IgD-negative memory B cell (primary cell): ENCODE measurements around the gene ZNF133. TPM values are rescaled to one million over a fixed set of nuclear protein-coding genes. Genes with fewer than 3 reads are reported as not detected.
"Not testable (repeated sequence)": the region's sequence is repeated elsewhere in the genome, so short reads cannot be mapped to it uniquely, and the experiment has no call there.

Experiments
- H3K27ac Mint-ChIP-seq, 3 donors: one replicate each; pipeline ENCODE4 v1.8.0; 2020 to 2022; ENCODE audit warnings: mild to moderate bottlenecking in 3 of 3, mixed read lengths in 3 of 3, moderate library complexity in 1 of 3
- H3K27me3 Mint-ChIP-seq: one replicate; pipeline ENCODE4 v1.8.0; 2021; ENCODE audit warnings: mixed read lengths
- H3K36me3 Mint-ChIP-seq: one replicate; pipeline ENCODE4 v1.8.0; 2020; ENCODE audit warnings: mild to moderate bottlenecking, mixed read lengths
- H3K4me1 Mint-ChIP-seq, 3 donors: one replicate each; pipeline ENCODE4 v1.8.0; 2020 to 2022; ENCODE audit warnings: mixed read lengths in 3 of 3, mild to moderate bottlenecking in 1 of 3
- H3K4me3 Mint-ChIP-seq, 4 donors: one replicate each; pipeline ENCODE4 v1.8.0; 2020 to 2022; ENCODE audit warnings: mild to moderate bottlenecking in 4 of 4, mixed read lengths in 4 of 4, moderate library complexity in 3 of 4
- H3K9me3 Mint-ChIP-seq, 3 donors: one replicate each; pipeline ENCODE4 v1.8.0; 2020 to 2021; ENCODE audit warnings: mixed read lengths in 3 of 3, mild to moderate bottlenecking in 1 of 3
- polyA plus RNA-seq: library from polyadenylated mRNA; unstranded; fragments of 300-500 nt; fragmentation: Illumina TruSeq; gene quantifications from one replicate; pipeline ENCODE4 v1.2.3, GENCODE V29; 2021

ZNF133 gene
- polyA plus RNA-seq, 1 donor from 2014 or later: 9.0 TPM

- Mint-ChIP-seq H3K4me3 (no peak overlapping the region), H3K4me1 (no peaks in the 10 kb centered on the region), H3K9me3 (no peaks in the 10 kb centered on the region), H3K27me3 (no peaks in the 10 kb centered on the region), H3K27ac (no peak overlapping the region), H3K36me3 (peaks cover 17% of the 10 kb centered on the region)
These were observed 22.3 kb downstream of the ZNF133 start for GRCh38 chr20:18310592-18310991.

GRCh38 chr20:18312723-18313122 is 24.4 kb downstream of the ZNF133 start:
- no peak overlapping the region for H3K4me3 Mint-ChIP-seq
- no peaks in the 10 kb centered on the region for H3K9me3 Mint-ChIP-seq
- H3K27ac Mint-ChIP-seq: no peak overlapping the region
- no peaks in the 10 kb centered on the region for H3K27me3 Mint-ChIP-seq
- H3K4me1 Mint-ChIP-seq: no peaks in the 10 kb centered on the region
- H3K36me3 Mint-ChIP-seq: peaks cover 11% of the 10 kb centered on the region

- Mint-ChIP-seq H3K4me3 (no peak overlapping the region), H3K27me3 (no peaks in the 10 kb centered on the region), H3K27ac (no peak overlapping the region), H3K9me3 (no peaks in the 10 kb centered on the region), H3K4me1 (no peaks in the 10 kb centered on the region), H3K36me3 (peaks cover 11% of the 10 kb centered on the region)
These were observed 25.1 kb downstream of the ZNF133 start for GRCh38 chr20:18313411-18313810.

GRCh38 chr20:18314786-18315406 is 26.6 kb downstream of the ZNF133 start:
- no peaks in the 10 kb centered on the region for H3K9me3 Mint-ChIP-seq
- no peaks in the 10 kb centered on the region for H3K27me3 Mint-ChIP-seq
- no peak overlapping the region for H3K27ac Mint-ChIP-seq
- peaks cover 7% of the 10 kb centered on the region for H3K36me3 Mint-ChIP-seq
- H3K4me3 Mint-ChIP-seq: no peak overlapping the region
- no peaks in the 10 kb centered on the region for H3K4me1 Mint-ChIP-seq

- H3K4me1 Mint-ChIP-seq: no peaks in the 10 kb centered on the region
- no peak overlapping the region for H3K4me3 Mint-ChIP-seq
- peaks cover 7% of the 10 kb centered on the region for H3K36me3 Mint-ChIP-seq
- no peaks in the 10 kb centered on the region for H3K27me3 Mint-ChIP-seq
- no peak overlapping the region for H3K27ac Mint-ChIP-seq
- H3K9me3 Mint-ChIP-seq: no peaks in the 10 kb centered on the region
These were observed 27.8 kb downstream of the ZNF133 start for GRCh38 chr20:18316166-18316565.

GRCh38 chr20:18321316-18321715 is 33.0 kb downstream of the ZNF133 start:
- Mint-ChIP-seq H3K27me3 (no peaks in the 10 kb centered on the region), H3K9me3 (no peaks in the 10 kb centered on the region), H3K36me3 (peaks cover 2% of the 10 kb centered on the region), H3K4me1 (no peaks in the 10 kb centered on the region), H3K4me3 (no peak overlapping the region), H3K27ac (no peak overlapping the region)

- no peaks in the 10 kb centered on the region for H3K27me3 Mint-ChIP-seq
- no peak overlapping the region for H3K27ac Mint-ChIP-seq
- H3K36me3 Mint-ChIP-seq: peaks cover 2% of the 10 kb centered on the region
- H3K9me3 Mint-ChIP-seq: peaks cover 0 to 4% (median 0%) of the 10 kb centered on the region in 3 donors
- no peak overlapping the region for H3K4me3 Mint-ChIP-seq
- H3K4me1 Mint-ChIP-seq: no peaks in the 10 kb centered on the region
These were observed 33.9 kb downstream of the ZNF133 start for GRCh38 chr20:18321976-18322950.

GRCh38 chr20:18323705-18324104 is 35.4 kb downstream of the ZNF133 start:
- peaks cover 0 to 6% (median 0%) of the 10 kb centered on the region in 3 donors for H3K9me3 Mint-ChIP-seq
- H3K4me1 Mint-ChIP-seq: no peaks in the 10 kb centered on the region
- H3K27ac Mint-ChIP-seq: no peak overlapping the region
- no peaks in the 10 kb centered on the region for H3K36me3 Mint-ChIP-seq
- no peak overlapping the region for H3K4me3 Mint-ChIP-seq
- no peaks in the 10 kb centered on the region for H3K27me3 Mint-ChIP-seq

GRCh38 chr20:18324596-18325089 is 36.3 kb downstream of the ZNF133 start:
- Mint-ChIP-seq H3K9me3 (peaks cover 2 to 10% (median 3%) of the 10 kb centered on the region in 3 donors), H3K36me3 (no peaks in the 10 kb centered on the region), H3K27ac (no peak overlapping the region), H3K27me3 (no peaks in the 10 kb centered on the region), H3K4me1 (no peaks in the 10 kb centered on the region), H3K4me3 (no peak overlapping the region)

- no peak overlapping the region for H3K4me3 Mint-ChIP-seq
- H3K9me3 Mint-ChIP-seq: peaks cover 6 to 32% (median 18%) of the 10 kb centered on the region in 3 donors
- no peaks in the 10 kb centered on the region for H3K36me3 Mint-ChIP-seq
- H3K27ac Mint-ChIP-seq: no peak overlapping the region
- H3K27me3 Mint-ChIP-seq: no peaks in the 10 kb centered on the region
- H3K4me1 Mint-ChIP-seq: no peaks in the 10 kb centered on the region
These were observed 38.7 kb downstream of the ZNF133 start for GRCh38 chr20:18326990-18327389.

GRCh38 chr20:18331694-18332093 is 43.4 kb downstream of the ZNF133 start:
- Mint-ChIP-seq H3K36me3 (no peaks in the 10 kb centered on the region), H3K4me3 (no peak overlapping the region), H3K27me3 (no peaks in the 10 kb centered on the region), H3K4me1 (no peaks in the 10 kb centered on the region), H3K9me3 (peaks cover 12 to 37% (median 18%) of the 10 kb centered on the region in 3 donors), H3K27ac (no peak overlapping the region)

GRCh38 chr20:18349749-18350148 is 61.4 kb downstream of the ZNF133 start:
- not testable (repeated sequence) for H3K27me3 Mint-ChIP-seq, H3K4me3 Mint-ChIP-seq, H3K27ac Mint-ChIP-seq, H3K9me3 Mint-ChIP-seq, H3K36me3 Mint-ChIP-seq, H3K4me1 Mint-ChIP-seq

- H3K27me3 Mint-ChIP-seq: peaks cover 4% of the 10 kb centered on the region
- H3K9me3 Mint-ChIP-seq: peaks cover 0 to 8% (median 4%) of the 10 kb centered on the region in 3 donors
- H3K4me3 Mint-ChIP-seq: no peak overlapping the region
- no peaks in the 10 kb centered on the region for H3K4me1 Mint-ChIP-seq
- H3K36me3 Mint-ChIP-seq: no peaks in the 10 kb centered on the region
- no peak overlapping the region for H3K27ac Mint-ChIP-seq
These were observed 71.5 kb downstream of the ZNF133 start for GRCh38 chr20:18359854-18360253.

- Mint-ChIP-seq H3K27me3 (peaks cover 4% of the 10 kb centered on the region), H3K9me3 (peaks cover 0 to 2% (median under 1%) of the 10 kb centered on the region in 3 donors), H3K36me3 (no peaks in the 10 kb centered on the region), H3K4me3 (no peak overlapping the region), H3K27ac (no peak overlapping the region), H3K4me1 (no peaks in the 10 kb centered on the region)
These were observed 72.3 kb downstream of the ZNF133 start for GRCh38 chr20:18360635-18361034.

- H3K9me3 Mint-ChIP-seq: no peaks in the 10 kb centered on the region
- no peak overlapping the region for H3K4me3 Mint-ChIP-seq
- no peaks in the 10 kb centered on the region for H3K4me1 Mint-ChIP-seq
- H3K36me3 Mint-ChIP-seq: no peaks in the 10 kb centered on the region
- no peak overlapping the region for H3K27ac Mint-ChIP-seq
- H3K27me3 Mint-ChIP-seq: peaks cover 4% of the 10 kb centered on the region
These were observed 73.4 kb downstream of the ZNF133 start for GRCh38 chr20:18361678-18362077.
